Measurements from ENCODE around the gene HDAC4. TPM values are rescaled to one million over a fixed set of nuclear protein-coding genes. Genes with fewer than 3 reads are reported as not detected.

Gene HDAC4
- total and polyA plus RNA-seq, 2 of the 4 experiments (the other 2 are of a cell fraction): 4.1 to 7.2 TPM

DNA sequence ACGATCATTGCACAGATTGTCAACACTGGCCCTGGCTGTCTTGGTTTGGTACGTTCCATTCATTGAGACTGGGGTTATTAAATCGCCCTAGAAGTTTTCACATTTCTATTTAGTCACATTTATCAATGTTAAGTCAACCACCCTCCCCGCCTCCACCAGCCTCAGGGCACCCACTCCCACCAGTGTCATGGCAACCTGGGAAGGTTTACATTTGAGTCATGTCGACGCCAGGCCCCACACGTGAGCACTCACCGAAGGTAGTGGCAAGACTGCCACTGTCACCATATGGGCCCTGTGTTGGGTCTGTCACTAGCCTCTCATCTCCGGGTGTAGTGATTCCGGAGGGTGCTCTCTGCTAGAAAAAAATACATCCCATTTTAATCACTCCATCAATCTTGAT is 358.8 kb downstream of the HDAC4 start:
- Histone ChIP-seq H3K9me1 (ENCODE audit: insufficient read depth, low read length) (no peaks in the 10 kb centered on the region), H4K5ac (ENCODE audit: low read depth, low read length) (no peak overlapping the region), H2BK120ac (ENCODE audit: low read depth, low read length) (no peak overlapping the region), H2BK5ac (ENCODE audit: low read depth, low read length, poor library complexity, severe bottlenecking) (no peak overlapping the region), H3K36me3 (ENCODE audit: control insufficient read depth, insufficient read depth, low read length) (no peaks in the 10 kb centered on the region), H2AFZ (replicated peaks; ENCODE audit: low read length, poor library complexity) (no peak overlapping the region), H3K27me3 (ENCODE audit: control insufficient read depth, insufficient read depth, low read length) (peaks cover 11% of the 10 kb centered on the region; the same call in 1 of the 2 replicates), H4K20me1 (ENCODE audit: insufficient read depth, low read length) (no peaks in the 10 kb centered on the region), H2BK20ac (ENCODE audit: low read depth, low read length) (no peak overlapping the region), H4K91ac (ENCODE audit: insufficient read depth, low read depth, low read length) (no peak overlapping the region), H3K4ac (ENCODE audit: low read depth, low read length) (no peak overlapping the region), H3K79me1 (ENCODE audit: low read depth in 1 of 2, low read length in 2 of 2) (no peaks in the 10 kb centered on the region), H2BK15ac (ENCODE audit: low read depth, low read length) (no peak overlapping the region), H2AK9ac (replicated peaks; ENCODE audit: low read depth, low read length, poor library complexity) (no peak overlapping the region), H3K14ac (replicated peaks; ENCODE audit: low read depth, low read length) (no peak overlapping the region), H3K23ac (ENCODE audit: low read depth, low read length) (no peak overlapping the region), H3K9ac (ENCODE audit: low read depth, low read length) (no peak overlapping the region), H3K27ac (ENCODE audit: insufficient read depth, low read length) (no peak overlapping the region), H3K4me1 (ENCODE audit: control insufficient read depth, insufficient read depth, low read length) (no peaks in the 10 kb centered on the region), H3K18ac (ENCODE audit: low read depth, low read length) (no peak overlapping the region), H3K4me3 (ENCODE audit: insufficient read depth, low read depth, low read length) (no peak overlapping the region), H3K9me3 (ENCODE audit: control insufficient read depth, insufficient read depth, low read length) (no peaks in the 10 kb centered on the region), H3K56ac (ENCODE audit: extremely low read depth, insufficient read depth, low read length) (no peak overlapping the region), H4K8ac (ENCODE audit: low read depth in 2 of 2, low read length in 2 of 2) (no peak overlapping the region), H3K4me2 (ENCODE audit: low read depth, low read length) (no peak overlapping the region), H2AK5ac (ENCODE audit: low read depth, low read length) (no peak overlapping the region)
- CTCF ChIA-PET: no interaction called here
- BruUV-seq (replicated peaks): no TSS peak
- TF ChIP-seq CHD1 (IDR thresholded peaks at IDR 0.05; ENCODE audit: low read depth, low read length) (no peak), BHLHE40 (IDR thresholded peaks at IDR 0.05; ENCODE audit: low read depth, low read length) (no peak), POLR2A (IDR thresholded peaks at IDR 0.05; ENCODE audit: low read depth, low read length) (no peak), NFE2L2 (IDR thresholded peaks at IDR 0.05; ENCODE audit: low read depth, low read length) (no peak)
- WGBS, 2 experiments (ENCODE audit: extremely low coverage in 2 of 2, insufficient read length in 1 of 2): no CpG with 5 or more reads among the region's 10 CpGs
- intact Hi-C loops (cut with micrococcal nuclease) (no loop called here), dilution Hi-C loops (cut with HindIII; ENCODE audit: low sequenced_read_pairs, unreplicated experiment) (no loop called here), in situ Hi-C loops (cut with MboI; ENCODE audit: low sequenced_read_pairs) (loop anchor here (25.0 kb wide), 1 partner anchor 1095 kb away; the partner anchor contains the start of genes COPS9 and OTOS)
- POLR2A ChIA-PET (ENCODE audit: unreplicated experiment): no interaction called here
- ATAC-seq (ENCODE audit: low read depth) (no peak), DNase-seq (no peak)

Data from IMR-90 (cell line).